Dendritic cell treated with granulocyte-macrophage colony-stimulating factor and Interleukin-4, amounts not matched to agents 40 ng/mL and 50 ng/mL, for 4 days (primary cell): ENCODE results near the gene HSPA14.

Experiments
- H3K27ac Mint-ChIP-seq: one replicate; pipeline ENCODE4 v1.8.0; 2022; ENCODE audit warnings: mild to moderate bottlenecking, mixed read lengths
- H3K27me3 Mint-ChIP-seq: one replicate; pipeline ENCODE4 v1.8.0; 2022; ENCODE audit warnings: mild to moderate bottlenecking, mixed read lengths
- H3K36me3 Mint-ChIP-seq: one replicate; pipeline ENCODE4 v1.8.0; 2022; ENCODE audit warnings: low read depth, mixed read lengths
- H3K4me1 Mint-ChIP-seq: one replicate; pipeline ENCODE4 v1.8.0; 2022; ENCODE audit warnings: low read depth, mixed read lengths
- H3K4me3 Mint-ChIP-seq: one replicate; pipeline ENCODE4 v1.8.0; 2022; ENCODE audit warnings: mild to moderate bottlenecking, moderate library complexity, mixed read lengths
- H3K9me3 Mint-ChIP-seq: one replicate; pipeline ENCODE4 v1.8.0; 2022; ENCODE audit warnings: mixed read lengths
- intact Hi-C: fragments of 100-400 bp; cut with micrococcal nuclease; formaldehyde crosslinking; loops from one replicate; pipeline ENCODE4 v1.15.0; 2022

The HSPA14 gene

GRCh38 chr10:14821635-14822375, 16.3 kb upstream of the HSPA14 start:
- Mint-ChIP-seq H3K9me3 (peaks cover 23% of the 10 kb centered on the region), H3K27me3 (no peaks in the 10 kb centered on the region), H3K4me1 (peaks cover 15% of the 10 kb centered on the region), H3K27ac (no peak overlapping the region), H3K4me3 (no peak overlapping the region), H3K36me3 (no peaks in the 10 kb centered on the region)
- intact Hi-C loops = no loop called here

GRCh38 chr10:14822879-14823755, 15.0 kb upstream of the HSPA14 start:
- Mint-ChIP-seq H3K36me3 (no peaks in the 10 kb centered on the region), H3K4me1 (peaks cover 20% of the 10 kb centered on the region), H3K27me3 (no peaks in the 10 kb centered on the region), H3K27ac (no peak overlapping the region), H3K9me3 (peaks cover 23% of the 10 kb centered on the region), H3K4me3 (no peak overlapping the region)
- intact Hi-C loops = loop anchor here (1.0 kb wide), 2 partner anchors 286 to 324 kb away; no protein-coding TSS in a partner anchor

DNA sequence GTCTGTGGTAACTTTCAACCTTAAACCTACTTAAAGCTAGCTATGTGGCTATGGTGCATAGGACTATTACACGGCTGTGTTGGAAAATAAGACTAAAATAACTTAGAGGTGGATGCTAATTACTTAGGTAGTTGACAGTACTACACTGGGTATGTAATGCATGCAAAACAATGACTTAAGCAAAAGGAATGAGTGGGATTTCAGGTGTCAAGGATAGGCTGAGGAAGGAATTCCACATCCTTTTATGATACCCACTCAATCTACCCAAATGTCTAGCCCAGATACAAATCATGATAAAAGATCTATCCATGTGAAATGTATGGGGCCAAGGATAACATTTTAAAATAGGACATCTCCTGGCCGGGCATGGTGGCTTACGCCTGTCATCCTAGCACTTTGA, 14.1 kb upstream of the HSPA14 start:
- no peaks in the 10 kb centered on the region for H3K36me3 Mint-ChIP-seq
- no peaks in the 10 kb centered on the region for H3K27me3 Mint-ChIP-seq
- no peak overlapping the region for H3K27ac Mint-ChIP-seq
- peaks cover 23% of the 10 kb centered on the region for H3K9me3 Mint-ChIP-seq
- H3K4me1 Mint-ChIP-seq = peaks cover 20% of the 10 kb centered on the region
- intact Hi-C loops = loop anchor here (1.0 kb wide), 2 partner anchors 287 to 325 kb away; no protein-coding TSS in a partner anchor
- H3K4me3 Mint-ChIP-seq = no peak overlapping the region

GRCh38 chr10:14826076-14826829, 11.9 kb upstream of the HSPA14 start:
- Mint-ChIP-seq H3K27me3 (no peaks in the 10 kb centered on the region), H3K36me3 (no peaks in the 10 kb centered on the region), H3K9me3 (peaks cover 14% of the 10 kb centered on the region), H3K4me1 (peaks cover 15% of the 10 kb centered on the region), H3K27ac (peak overlapping the region; percentile 74), H3K4me3 (no peak overlapping the region)
- intact Hi-C loops = no loop called here

DNA sequence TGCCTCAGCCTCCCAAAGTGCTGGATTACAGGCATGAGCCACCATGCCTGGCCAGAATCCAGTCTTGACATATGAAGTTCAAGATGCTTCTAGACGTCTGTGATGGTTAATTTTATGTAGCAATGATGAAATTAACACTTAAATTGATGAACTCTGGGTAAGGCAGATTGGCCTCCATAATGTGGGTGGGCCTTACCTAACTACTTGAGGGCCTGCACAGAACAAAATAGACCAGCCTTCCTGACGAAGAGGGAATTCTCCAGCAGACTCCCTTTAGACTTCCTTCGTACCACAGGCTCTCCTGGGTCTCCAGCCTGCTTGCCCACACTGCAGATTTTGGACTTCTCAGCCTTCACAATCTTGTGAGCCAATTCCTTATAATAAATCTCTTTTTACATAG, 5.0 kb upstream of the HSPA14 start:
- H3K27me3 Mint-ChIP-seq = no peaks in the 10 kb centered on the region
- intact Hi-C loops = no loop called here

DNA sequence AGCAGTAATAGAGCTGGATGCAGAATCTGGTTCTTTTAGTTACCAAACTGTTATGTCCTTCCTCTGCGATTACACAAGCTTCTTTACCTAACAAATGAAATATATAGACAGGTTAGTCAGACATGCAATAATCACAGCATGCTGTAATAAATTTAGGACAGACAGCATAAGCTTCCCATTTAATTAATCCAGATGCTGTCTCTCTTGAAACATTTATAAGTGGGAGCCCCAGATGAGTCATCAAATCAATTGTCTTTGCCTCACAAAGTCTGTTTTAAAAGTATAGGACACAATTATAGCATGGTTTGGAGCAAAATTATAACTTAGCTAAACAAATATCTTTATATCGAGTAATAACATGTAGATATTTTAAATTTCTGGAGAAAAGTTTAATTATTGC, 1.9 kb upstream of the HSPA14 start:
- Mint-ChIP-seq H3K4me3 (no peak overlapping the region), H3K27me3 (no peaks in the 10 kb centered on the region), H3K27ac (no peak overlapping the region), H3K36me3 (peaks cover 19% of the 10 kb centered on the region), H3K9me3 (no peaks in the 10 kb centered on the region), H3K4me1 (peaks cover 8% of the 10 kb centered on the region)
- intact Hi-C loops = loop anchor here (5.0 kb wide), 2 partner anchors 261 to 299 kb away; partner anchors contain the start of gene RPP38

More for the DNA sequence above, 5.0 kb upstream of the HSPA14 start:
- no peaks in the 10 kb centered on the region for H3K4me1 Mint-ChIP-seq
- H3K36me3 Mint-ChIP-seq = peaks cover 2% of the 10 kb centered on the region
- H3K4me3 Mint-ChIP-seq = no peak overlapping the region
- no peak overlapping the region for H3K27ac Mint-ChIP-seq
- no peaks in the 10 kb centered on the region for H3K9me3 Mint-ChIP-seq

GRCh38 chr10:14837003-14837756, 926 bp upstream of the HSPA14 start:
- peaks cover 8% of the 10 kb centered on the region for H3K4me1 Mint-ChIP-seq
- H3K4me3 Mint-ChIP-seq = peak overlapping the region; percentile 96
- peaks cover 29% of the 10 kb centered on the region for H3K36me3 Mint-ChIP-seq
- H3K27ac Mint-ChIP-seq = peak overlapping the region; percentile 95
- H3K27me3 Mint-ChIP-seq = no peaks in the 10 kb centered on the region
- intact Hi-C loops = loop anchor here (5.0 kb wide), 2 partner anchors 260 to 300 kb away; partner anchors contain the start of gene RPP38
- no peaks in the 10 kb centered on the region for H3K9me3 Mint-ChIP-seq

- Mint-ChIP-seq H3K4me3 (peak overlapping the region; percentile 96), H3K27ac (peak overlapping the region; percentile 95), H3K36me3 (peaks cover 45% of the 10 kb centered on the region), H3K9me3 (no peaks in the 10 kb centered on the region), H3K27me3 (no peaks in the 10 kb centered on the region), H3K4me1 (peaks cover 8% of the 10 kb centered on the region)
- intact Hi-C loops = loop anchor here (1.0 to 5.0 kb wide), 5 partner anchors 40 to 330 kb away; partner anchors contain the start of genes NMT2, RPP38 and SUV39H2
Observed at GRCh38 chr10:14838582-14839304, 637 bp downstream of the HSPA14 start.

DNA sequence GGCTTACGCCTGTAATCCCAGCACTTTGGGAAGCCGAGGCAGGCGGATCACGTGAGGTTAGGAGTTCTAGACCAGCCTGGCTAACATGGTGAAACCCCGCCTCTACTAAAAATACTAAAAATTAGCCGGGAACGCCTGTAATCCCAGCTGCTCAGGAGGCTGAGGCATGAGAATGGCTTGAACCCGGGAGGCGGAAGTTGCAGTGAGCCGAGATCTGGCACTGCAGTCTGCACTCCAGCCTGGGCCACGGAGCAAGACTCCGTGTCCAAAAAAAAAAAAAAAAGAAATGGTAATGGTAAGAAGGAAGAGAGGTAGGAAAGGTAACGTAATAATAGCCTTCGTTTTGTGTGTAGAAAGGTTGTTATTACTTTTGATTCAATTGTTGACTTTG, 1.2 kb downstream of the HSPA14 start:
- Mint-ChIP-seq H3K4me3 (peak overlapping the region; percentile 96), H3K4me1 (peaks cover 8% of the 10 kb centered on the region), H3K27me3 (no peaks in the 10 kb centered on the region), H3K9me3 (no peaks in the 10 kb centered on the region), H3K36me3 (peaks cover 50% of the 10 kb centered on the region), H3K27ac (peak overlapping the region; percentile 95)
- intact Hi-C loops = loop anchor here (2.0 to 5.0 kb wide), 4 partner anchors 234 to 330 kb away; partner anchors contain the start of genes NMT2 and RPP38

DNA sequence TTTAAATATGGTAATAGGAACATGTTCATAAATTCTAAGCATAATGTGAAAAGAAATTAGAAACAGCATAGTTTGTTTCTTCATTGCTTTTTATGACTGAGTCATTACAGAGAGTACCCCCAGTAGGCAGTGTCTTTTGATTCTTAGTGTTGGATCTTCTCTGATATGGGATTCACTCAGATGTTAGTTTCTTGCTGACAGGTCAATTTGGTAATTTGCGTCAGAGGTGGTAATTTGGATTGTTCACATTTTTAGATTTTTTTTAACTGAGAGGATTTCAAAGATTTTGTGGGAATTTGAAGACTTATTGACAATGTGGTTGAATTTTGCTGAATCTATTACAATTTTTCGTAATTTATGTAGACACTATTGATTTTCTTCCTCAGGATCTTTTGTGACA, 2.1 kb downstream of the HSPA14 start:
- H3K27me3 Mint-ChIP-seq = no peaks in the 10 kb centered on the region
- intact Hi-C loops = loop anchor here (5.0 kb wide), 1 partner anchor 112 kb away; the partner anchor contains the start of gene DCLRE1C
- no peak overlapping the region for H3K4me3 Mint-ChIP-seq
- H3K36me3 Mint-ChIP-seq = peaks cover 59% of the 10 kb centered on the region
- H3K27ac Mint-ChIP-seq = no peak overlapping the region
- peaks cover 8% of the 10 kb centered on the region for H3K4me1 Mint-ChIP-seq
- no peaks in the 10 kb centered on the region for H3K9me3 Mint-ChIP-seq

DNA sequence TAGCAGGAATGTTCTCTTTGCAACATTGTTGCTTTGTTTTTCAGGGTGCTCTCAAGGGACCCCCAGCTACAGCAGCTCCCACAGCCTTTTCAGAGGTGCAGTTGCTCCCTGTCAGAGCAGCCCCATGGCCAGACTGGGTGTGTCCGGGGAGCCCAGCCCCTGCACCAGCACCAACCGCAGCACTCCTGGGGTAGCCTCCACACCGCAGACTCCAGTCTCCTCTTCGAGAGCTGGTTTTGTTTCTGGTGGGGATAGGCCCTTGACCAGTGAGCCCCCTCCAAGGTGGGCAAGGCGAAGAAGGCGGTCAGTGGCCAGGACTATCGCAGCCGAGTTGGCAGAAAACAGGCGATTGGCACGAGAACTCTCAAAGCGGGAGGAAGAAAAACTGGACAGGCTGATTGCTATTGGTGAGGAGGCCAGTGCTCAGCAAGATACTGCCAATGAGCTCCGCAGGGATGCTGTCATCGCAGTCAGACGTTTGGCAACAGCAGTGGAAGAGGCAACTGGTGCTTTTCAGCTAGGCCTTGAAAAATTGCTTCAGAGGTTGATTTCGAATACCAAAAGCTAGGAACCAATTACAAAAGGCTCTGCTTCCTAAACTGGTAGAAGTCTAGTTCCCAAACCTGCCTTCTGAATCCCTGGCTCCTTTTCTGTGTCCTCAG, 5.4 kb downstream of the HSPA14 start:
- H3K4me1 Mint-ChIP-seq = peaks cover 8% of the 10 kb centered on the region
- H3K9me3 Mint-ChIP-seq = no peaks in the 10 kb centered on the region
- H3K27me3 Mint-ChIP-seq = no peaks in the 10 kb centered on the region
- H3K4me3 Mint-ChIP-seq = no peak overlapping the region
- H3K27ac Mint-ChIP-seq = no peak overlapping the region
- intact Hi-C loops = loop anchor here (5.0 kb wide), 1 partner anchor 109 kb away; the partner anchor contains the start of gene DCLRE1C
- peaks cover 57% of the 10 kb centered on the region for H3K36me3 Mint-ChIP-seq

DNA sequence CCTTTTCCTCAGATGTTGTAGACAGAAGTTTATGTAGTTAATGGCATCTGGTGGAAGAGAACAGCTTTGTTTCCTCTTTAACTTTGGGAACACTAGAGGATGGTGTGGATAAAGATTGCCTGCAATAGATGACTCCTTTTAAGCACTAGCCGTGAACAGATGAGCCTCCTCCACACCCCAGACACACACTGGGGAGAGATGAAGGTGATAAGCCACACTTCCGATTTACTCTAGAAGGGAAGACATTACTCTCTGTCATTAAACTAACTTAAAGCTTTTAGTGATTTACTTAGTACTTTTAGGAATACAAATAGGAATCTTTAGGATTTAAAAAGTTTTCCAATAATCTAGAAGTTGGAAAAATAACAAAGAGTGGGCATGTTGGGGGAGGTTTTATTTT, 6.8 kb downstream of the HSPA14 start:
- intact Hi-C loops = loop anchor here (5.0 kb wide), 1 partner anchor 107 kb away; the partner anchor contains the start of gene DCLRE1C
- Mint-ChIP-seq H3K4me3 (no peak overlapping the region), H3K27ac (no peak overlapping the region), H3K36me3 (peaks cover 60% of the 10 kb centered on the region), H3K4me1 (no peaks in the 10 kb centered on the region), H3K27me3 (no peaks in the 10 kb centered on the region), H3K9me3 (no peaks in the 10 kb centered on the region)
